ENCODE results near the gene PPP6R3. TPM values are rescaled to one million over a fixed set of nuclear protein-coding genes. Genes with fewer than 3 reads are reported as not detected.

The PPP6R3 gene
- total RNA-seq, 1 donor from 2014 or later, result 115 TPM

DNA sequence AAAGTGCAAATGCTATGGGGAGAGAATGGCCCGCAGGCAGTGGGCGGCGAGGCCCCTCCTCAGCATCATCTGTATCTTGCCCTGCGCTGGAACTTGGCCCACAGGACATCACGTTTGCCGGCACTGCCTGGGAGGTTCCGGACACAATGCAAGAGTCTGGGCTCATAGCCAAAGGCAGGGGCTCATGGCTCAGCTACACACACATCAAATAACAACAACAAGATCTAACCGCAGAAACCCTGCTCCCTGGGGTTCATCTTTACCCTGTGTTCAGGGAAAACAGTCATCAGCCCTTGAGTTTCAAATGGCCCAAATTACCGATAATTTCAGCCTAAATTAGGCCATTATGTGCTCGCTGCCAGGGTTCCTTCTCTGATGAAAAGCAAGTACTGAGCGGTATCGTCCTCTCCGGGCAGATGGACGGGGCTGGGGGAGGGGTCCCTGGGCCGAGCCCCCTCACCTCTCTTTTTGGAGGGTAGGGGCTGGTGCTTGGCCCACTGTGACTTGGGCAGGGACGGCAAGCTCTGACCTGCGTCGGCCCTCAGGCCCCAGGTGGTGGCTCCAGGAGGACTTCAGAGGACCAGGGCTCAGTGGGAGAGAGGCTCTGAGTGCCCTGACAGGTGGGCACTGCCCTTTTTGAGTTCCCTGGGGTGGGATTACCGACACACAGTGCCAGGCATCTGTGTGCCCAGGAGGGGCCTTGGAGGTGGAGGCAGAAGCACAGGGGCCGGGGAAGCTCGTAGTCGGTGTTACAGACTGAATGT, 198.8 kb downstream of the PPP6R3 start:
- Mint-ChIP-seq H3K4me3 (ENCODE audit: unreplicated experiment) (no peak overlapping the region), H3K27ac (ENCODE audit: unreplicated experiment) (no peak overlapping the region), H3K9me3 (ENCODE audit: unreplicated experiment) (peaks cover 7% of the 10 kb centered on the region), H3K27me3 (ENCODE audit: unreplicated experiment) (peaks cover 6% of the 10 kb centered on the region), H3K36me3 (ENCODE audit: low read depth, unreplicated experiment) (peaks cover 5% of the 10 kb centered on the region), H3K4me1 (ENCODE audit: unreplicated experiment) (no peaks in the 10 kb centered on the region)
- DNase-seq (ENCODE audit: low spot score), result no peak
- TF ChIP-seq, protein P1, sequence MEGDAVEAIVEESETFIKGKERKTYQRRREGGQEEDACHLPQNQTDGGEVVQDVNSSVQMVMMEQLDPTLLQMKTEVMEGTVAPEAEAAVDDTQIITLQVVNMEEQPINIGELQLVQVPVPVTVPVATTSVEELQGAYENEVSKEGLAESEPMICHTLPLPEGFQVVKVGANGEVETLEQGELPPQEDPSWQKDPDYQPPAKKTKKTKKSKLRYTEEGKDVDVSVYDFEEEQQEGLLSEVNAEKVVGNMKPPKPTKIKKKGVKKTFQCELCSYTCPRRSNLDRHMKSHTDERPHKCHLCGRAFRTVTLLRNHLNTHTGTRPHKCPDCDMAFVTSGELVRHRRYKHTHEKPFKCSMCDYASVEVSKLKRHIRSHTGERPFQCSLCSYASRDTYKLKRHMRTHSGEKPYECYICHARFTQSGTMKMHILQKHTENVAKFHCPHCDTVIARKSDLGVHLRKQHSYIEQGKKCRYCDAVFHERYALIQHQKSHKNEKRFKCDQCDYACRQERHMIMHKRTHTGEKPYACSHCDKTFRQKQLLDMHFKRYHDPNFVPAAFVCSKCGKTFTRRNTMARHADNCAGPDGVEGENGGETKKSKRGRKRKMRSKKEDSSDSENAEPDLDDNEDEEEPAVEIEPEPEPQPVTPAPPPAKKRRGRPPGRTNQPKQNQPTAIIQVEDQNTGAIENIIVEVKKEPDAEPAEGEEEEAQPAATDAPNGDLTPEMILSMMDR (IDR thresholded peaks at IDR 0.05; ENCODE audit: unreplicated experiment), result no peak

DNA sequence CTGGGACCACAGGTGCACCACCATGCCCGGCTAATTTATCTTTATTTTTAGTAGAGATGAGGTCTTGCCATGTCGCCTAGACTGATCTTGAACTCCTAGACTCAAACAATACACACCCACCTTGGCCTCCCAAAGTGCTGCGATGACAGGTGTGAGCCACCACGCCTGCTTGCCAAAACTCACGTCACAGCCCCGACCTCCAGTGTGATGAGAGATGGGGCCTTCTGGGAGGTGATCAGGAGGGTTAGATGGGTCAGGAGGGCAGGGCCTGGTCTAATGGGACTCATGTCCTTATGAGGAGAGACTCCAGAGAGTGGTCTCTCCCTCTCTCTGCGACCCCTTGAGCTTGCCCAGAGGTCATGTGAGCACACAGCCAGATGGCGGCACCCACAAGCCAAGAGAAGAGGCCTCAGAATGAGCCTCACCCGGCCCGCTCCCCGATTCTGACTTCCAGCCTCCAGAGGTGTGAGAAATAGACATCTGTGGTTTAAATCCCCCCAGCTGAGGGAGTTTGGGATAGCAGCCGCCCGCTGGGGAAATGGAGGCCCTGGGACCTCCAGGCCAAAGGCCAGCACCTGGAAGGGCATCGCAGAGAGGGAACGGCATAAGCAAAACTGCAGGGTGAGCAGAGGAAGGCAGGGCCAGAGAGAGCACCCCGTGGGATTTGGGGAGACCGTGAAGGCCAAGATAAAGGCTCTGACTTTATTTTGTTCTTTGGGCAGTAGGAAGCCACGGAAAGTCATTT, 199.7 kb downstream of the PPP6R3 start:
- DNase-seq (ENCODE audit: low spot score), result no peak
- H3K4me1 Mint-ChIP-seq (ENCODE audit: unreplicated experiment), result no peaks in the 10 kb centered on the region

DNA sequence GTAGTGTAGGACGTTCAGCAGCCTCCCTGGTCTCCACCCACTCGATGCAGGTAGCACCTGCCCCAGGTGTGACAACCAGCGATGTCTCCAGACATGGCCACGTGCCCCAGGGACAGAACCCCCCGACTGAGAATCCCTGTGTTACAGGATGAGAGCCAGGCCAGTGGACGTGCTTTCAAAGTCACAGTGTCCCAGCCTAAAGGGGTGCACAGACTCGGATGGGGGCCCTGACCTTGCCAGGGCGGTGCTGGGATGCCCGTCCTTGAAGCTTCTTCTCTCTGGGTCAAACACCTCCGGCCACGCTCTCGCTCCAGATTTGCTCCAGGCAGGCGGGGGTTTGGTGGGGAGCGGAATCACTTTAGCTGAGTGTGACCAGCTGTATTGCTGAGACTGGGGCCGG, 200.5 kb downstream of the PPP6R3 start:
- peaks cover 6% of the 10 kb centered on the region for H3K27me3 Mint-ChIP-seq (ENCODE audit: unreplicated experiment)
- DNase-seq (ENCODE audit: low spot score), result no peak
- no peaks in the 10 kb centered on the region for H3K9me3 Mint-ChIP-seq (ENCODE audit: unreplicated experiment)
- H3K4me1 Mint-ChIP-seq (ENCODE audit: unreplicated experiment), result no peaks in the 10 kb centered on the region
- no peak overlapping the region for H3K4me3 Mint-ChIP-seq (ENCODE audit: unreplicated experiment)
- H3K27ac Mint-ChIP-seq (ENCODE audit: unreplicated experiment), result no peak overlapping the region
- H3K36me3 Mint-ChIP-seq (ENCODE audit: low read depth, unreplicated experiment), result no peaks in the 10 kb centered on the region
- TF ChIP-seq, protein P1 (IDR thresholded peaks at IDR 0.05; ENCODE audit: unreplicated experiment), result no peak

More for the DNA sequence above, 199.7 kb downstream of the PPP6R3 start:
- Mint-ChIP-seq H3K9me3 (ENCODE audit: unreplicated experiment) (peaks cover 3% of the 10 kb centered on the region), H3K4me3 (ENCODE audit: unreplicated experiment) (no peak overlapping the region), H3K27me3 (ENCODE audit: unreplicated experiment) (peaks cover 6% of the 10 kb centered on the region), H3K27ac (ENCODE audit: unreplicated experiment) (no peak overlapping the region), H3K36me3 (ENCODE audit: low read depth, unreplicated experiment) (peaks cover 3% of the 10 kb centered on the region)
- TF ChIP-seq, protein P1 (IDR thresholded peaks at IDR 0.05; ENCODE audit: unreplicated experiment), result no peak

DNA sequence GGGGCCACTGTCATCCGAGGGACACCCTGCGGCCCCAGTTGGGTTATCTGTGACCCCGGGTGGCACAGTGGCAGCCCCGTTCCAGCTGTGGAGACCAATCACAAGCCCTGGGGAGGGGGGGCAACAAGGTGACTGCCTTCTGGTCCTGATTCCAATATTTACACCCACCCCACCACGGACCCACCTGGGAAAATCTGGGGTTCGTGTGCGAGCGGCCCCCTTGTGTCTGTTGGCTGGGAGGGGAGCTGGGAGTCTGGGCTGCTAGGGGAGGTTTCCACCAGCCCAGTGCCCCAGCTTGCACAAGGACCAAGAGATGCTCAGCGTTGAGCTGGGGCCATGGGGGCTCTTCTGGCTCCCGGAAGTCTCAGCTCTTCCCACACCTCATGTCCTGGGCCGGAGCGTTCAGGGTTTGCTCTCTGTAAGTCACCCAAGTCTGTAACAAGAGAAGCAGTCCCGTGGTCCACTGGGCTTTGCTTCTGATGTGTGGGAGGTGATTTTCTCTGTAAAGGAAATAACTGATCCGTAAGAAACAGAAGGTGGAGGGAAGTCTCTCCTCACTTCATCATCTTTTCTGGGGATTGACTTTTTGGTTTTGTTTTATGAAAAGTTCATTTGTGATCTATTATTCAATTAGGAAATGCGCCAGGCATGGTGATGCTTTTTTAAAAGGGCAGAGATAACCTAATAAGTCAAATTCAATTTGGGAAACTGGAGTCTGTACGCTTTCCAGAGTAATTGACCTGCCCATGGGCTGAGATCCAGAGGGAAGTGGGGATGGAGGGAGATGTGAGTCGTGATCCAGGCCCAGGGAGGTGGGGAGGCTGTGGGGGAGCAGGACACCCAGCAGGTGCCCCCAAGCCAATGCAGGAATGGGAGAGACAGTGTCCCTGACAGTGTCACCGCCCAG, 201.4 kb downstream of the PPP6R3 start:
- Mint-ChIP-seq H3K36me3 (ENCODE audit: low read depth, unreplicated experiment) (no peaks in the 10 kb centered on the region), H3K27ac (ENCODE audit: unreplicated experiment) (no peak overlapping the region), H3K4me3 (ENCODE audit: unreplicated experiment) (no peak overlapping the region), H3K4me1 (ENCODE audit: unreplicated experiment) (no peaks in the 10 kb centered on the region), H3K27me3 (ENCODE audit: unreplicated experiment) (peaks cover 1% of the 10 kb centered on the region), H3K9me3 (ENCODE audit: unreplicated experiment) (no peaks in the 10 kb centered on the region)
- TF ChIP-seq, protein P1 (IDR thresholded peaks at IDR 0.05; ENCODE audit: unreplicated experiment), result no peak
- DNase-seq (ENCODE audit: low spot score), result no peak
